Activated effector memory CD4-positive, alpha-beta T cell treated with Interleukin-2 at 50 U/mL for 16 hours (primary cell): ENCODE results near the gene GLIS1.

ENCODE experiments used
- DNase-seq: peaks from one replicate; pipeline ENCODE4 v3.0.0-alpha.2; 2020

Gene GLIS1

DNA sequence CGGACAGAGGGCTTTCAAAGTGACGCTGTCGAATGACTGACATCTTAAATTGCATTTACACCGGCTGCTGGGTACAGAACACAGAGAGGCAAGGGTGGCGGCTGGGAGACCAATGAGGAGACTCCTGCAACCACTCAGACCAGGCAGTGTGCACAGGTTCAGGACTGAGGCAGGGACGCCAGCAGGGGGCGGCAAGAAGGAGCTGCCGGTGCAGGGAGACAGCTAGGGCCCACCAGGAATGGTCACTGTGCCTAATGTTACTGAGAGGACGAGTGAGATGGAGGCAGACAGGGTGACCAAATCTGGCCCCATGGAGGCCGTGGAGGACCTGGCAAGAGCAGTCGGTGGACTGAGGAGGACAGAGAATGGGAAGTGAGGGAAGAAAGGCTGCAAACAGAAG is 23.5 kb downstream of the GLIS1 start:
- DNase-seq, result no peak

DNA sequence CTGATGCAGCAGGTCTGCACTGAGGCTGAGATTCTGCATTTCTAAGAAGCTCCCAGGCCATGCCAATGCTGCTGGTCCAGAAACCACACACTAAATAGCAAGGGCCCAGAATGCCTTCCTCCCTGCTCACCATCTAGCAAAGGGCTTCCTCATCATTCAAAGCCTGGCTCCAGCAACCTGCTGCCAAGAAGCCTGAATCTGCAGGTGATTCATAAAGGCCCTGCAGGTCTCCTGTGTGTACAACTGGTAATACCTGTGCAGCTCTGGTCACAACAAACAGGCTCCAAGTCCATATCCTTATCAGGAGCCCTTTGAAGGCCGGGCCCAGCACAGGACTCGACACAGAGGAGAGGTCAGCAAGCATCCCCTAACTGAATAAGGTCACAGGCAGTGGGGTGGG is 26.7 kb downstream of the GLIS1 start:
- no peak for DNase-seq

DNA sequence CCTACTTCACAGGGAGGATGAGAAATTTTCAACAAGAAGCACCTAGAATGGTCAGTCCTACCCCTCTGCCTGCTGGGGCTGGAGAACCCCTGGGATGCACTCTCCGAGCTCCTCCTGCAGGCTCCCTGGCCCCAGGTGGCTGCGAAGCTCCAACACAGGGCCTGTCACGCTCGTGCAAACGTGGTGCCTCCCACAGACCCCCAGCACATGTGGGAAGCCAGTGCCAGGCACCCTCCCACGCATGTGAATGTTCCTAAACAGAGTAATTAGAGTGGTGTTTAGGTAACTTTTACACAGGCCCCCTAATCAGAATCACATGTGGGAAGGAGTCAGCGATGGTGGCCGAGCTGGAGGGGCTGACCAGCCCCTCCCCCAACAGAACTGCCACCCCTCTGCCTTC is 28.4 kb downstream of the GLIS1 start:
- DNase-seq, result no peak

DNA sequence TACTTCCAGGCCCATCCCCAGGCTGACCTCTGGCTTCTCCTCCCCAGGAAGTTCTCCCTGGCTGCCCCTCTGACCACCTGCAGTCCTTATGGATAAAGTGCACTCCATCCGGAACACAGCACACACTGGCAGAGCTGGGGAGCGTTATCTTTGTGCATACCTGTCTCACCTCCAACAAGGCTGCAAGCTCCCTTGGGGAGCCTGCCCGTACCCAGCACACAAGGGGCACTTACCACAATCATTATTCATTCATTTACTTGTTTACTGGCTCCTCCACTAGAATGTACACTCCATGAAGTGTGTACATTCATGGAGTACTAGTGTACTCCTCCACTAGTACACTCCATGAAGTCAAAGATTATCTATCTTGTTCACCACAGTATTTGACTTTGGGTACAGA is 30.3 kb downstream of the GLIS1 start:
- no peak for DNase-seq

DNA sequence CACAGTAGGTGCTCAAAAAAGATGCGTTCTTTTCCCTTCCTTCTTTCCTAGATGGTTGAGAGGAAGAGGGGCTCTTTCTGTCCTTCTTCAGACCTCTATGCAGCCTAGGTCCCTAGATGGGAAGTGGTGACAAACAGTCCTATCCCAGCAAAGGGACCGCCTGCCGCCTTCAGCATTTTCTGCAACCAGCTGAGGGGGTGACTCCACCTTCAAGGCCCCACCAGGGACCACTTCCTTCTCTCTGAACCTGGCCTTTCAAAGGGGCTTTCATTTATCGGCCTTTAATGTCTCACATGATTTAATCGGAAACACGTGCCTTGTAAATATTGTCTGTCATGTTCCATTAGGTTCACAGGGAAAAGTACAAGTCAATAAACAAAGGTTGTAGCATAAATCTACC is 32.6 kb downstream of the GLIS1 start:
- no peak for DNase-seq

DNA sequence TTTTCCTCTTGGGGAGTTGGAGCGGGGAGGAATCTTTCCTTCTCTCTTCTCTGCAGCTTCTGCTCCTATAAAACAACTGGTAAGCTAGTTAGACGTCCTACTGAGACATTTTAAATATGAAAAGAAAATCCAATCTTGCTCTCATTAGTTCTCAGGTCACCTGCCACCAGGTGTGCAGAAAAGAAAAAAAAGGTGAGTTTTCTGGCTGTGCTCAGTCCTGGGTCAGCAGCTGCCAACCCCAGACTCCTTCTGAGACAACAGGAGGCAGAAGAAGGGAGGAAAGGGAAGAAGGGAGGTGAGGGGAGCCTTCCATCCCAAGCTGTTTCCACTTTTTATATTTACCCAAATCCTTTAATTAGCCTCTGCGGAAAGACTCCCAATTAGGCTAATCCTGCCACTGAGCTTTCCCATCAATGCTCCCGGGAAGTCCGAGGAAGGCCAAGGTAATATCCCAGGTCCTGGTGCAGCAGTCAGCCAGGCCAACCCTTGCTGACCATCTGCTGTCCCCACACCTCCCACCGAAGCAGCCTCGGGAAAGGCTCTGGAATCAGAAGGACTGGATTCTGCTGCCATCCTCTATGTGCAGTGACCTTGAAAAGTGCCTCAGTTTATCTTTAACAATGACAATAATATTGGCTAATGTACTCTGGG is 33.4 kb downstream of the GLIS1 start:
- no peak for DNase-seq

DNA sequence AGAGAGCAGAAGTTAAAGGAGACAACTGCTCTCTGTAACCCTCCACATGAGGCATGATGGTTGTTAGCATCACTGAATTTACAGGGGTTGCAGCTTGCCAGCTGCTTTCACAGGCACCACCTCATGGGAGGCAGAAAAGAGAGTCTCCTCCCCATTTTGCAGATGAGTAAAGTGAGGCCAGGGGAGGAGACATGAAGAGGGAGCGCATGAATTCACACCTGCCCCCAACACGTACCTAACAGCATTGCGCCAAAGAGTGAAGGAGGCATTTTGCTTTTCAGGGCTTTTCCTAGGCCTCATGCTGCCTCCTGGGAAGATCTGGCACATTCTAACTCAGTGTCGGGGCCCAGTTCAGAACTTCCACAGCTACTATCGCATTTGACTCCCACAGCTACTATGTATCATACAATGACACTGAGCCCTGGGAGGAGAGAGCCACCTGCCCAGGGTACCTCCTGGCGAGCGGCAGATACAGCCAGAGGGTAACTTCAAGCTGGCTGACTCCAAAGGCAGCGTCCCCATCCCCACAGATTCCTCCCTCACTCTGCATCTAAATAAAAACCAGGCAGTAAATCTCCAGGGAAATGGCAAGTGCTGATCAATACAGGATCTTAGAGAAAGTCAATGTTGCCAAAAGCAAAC is 34.0 kb downstream of the GLIS1 start:
- no peak for DNase-seq

DNA sequence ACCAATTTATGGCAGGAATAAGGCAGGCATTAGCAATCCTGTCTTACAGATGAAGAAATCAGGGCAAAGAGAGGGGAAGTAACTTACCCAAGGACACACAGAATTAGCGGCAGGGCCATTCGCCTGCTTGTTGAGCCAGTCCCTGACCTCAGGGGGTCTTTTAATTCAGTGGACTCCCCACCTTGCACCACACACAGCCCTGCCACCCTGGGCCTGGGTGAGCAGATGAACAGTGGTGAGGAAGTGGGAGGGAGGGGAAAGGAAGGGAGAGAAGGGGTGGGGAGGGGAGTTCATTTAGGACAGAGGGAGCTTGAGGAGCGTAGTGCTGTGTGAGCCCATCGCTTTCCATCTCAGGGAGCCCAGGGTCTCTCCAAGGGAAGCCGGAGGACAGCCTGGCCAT is 34.7 kb downstream of the GLIS1 start:
- no peak for DNase-seq

DNA sequence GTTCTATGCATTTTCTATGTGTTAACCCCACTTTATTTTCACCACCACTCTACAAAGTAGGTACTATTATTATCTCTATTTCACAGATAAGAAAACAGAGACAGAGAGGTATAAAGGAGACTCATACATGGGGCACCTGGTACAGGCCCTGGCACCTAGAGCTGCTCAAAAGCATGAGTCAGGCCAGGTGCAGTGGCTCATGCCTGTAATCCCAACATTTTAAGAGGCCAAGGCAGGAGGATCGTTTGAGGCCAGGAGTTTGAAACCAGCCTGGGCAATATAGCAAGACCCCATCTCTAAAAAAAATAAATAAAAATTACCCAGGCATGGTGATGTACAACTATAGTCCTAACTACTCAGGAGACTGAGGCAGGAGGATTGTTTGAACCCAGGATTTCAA is 35.8 kb downstream of the GLIS1 start:
- no peak for DNase-seq

DNA sequence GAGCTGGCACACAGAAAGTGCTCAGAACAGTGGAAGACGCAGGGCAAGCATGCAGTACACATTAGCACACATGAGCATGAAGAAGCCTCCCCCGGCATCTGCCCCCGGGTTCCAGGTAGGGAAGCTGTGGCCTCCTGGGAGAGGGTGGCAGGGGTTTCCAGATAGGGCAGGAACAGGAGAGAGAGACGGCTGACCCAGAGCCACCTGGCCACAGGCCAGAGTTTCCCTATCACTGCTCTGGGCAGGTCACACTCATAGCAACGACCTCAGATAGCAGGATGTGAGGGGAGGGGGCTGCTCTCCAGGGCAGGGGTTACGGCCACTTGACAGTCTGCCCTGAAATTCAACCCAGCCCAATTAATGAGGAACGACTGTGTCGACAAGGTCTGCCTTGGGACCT is 36.6 kb downstream of the GLIS1 start:
- DNase-seq, result no peak

DNA sequence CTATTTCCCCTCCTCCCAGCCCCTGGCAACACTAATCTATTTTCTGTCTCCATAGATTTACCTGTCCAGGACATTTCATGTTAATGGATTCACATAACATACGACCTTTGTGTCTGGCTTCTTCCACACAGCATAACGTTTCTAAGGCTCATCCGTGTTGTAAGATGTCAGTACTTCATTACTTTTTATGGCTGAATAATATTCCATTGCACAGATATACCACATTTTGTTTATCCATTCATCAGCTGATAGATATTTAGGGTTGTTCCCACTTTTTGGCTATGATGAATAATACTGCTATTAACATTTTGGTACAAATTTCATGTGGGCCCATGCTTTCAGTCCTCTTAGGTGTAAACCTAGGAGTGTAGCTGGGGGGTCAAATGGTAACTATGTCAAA is 38.2 kb downstream of the GLIS1 start:
- no peak for DNase-seq

DNA sequence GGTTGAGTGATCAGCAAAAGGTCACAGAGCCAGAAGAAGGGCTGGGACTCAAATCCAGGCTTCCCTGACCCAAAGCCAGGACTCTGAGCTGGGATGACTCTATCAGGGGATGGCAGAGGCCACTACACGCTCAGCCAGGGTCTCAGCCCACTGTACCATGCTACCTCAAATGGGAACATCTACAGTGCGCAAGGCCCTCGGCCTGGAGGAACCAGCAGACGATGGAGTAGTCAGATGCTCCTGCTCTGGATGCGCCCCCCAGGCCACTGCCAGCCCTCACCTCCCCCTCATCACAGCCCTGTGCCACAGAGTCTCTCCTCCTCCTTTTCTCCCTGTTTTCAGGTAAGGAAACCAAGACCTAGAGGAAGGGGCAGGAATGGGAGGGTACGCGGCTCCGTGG is 39.0 kb downstream of the GLIS1 start:
- DNase-seq, result no peak

DNA sequence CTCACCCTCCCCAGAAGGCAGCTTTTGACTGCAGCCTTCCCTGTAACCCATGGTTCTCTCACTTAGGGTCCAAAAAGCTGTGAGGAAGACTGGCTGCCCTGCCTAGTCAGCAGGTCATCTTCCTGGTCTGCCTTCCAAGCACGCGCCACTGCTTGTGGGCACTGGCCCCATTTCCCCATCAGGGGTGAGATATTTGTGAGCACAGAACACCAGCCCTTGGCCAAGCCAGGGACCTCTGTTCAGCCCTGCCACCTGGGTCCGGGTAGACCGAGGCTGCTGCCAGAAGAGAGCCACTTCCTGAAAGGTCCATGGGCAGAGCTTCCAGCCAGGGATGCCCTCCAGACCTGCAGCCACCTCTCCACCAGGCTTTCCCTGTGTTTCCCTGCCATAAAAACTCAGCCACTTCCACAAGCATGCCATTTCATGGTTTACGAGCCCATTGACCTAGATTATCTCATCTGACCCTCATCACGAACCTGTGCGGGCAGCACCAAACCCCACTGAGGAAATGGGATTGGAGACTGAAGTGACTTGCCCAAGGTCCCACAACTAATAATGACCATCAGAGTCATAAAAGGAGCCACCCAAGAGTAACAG is 40.5 kb downstream of the GLIS1 start:
- no peak for DNase-seq

DNA sequence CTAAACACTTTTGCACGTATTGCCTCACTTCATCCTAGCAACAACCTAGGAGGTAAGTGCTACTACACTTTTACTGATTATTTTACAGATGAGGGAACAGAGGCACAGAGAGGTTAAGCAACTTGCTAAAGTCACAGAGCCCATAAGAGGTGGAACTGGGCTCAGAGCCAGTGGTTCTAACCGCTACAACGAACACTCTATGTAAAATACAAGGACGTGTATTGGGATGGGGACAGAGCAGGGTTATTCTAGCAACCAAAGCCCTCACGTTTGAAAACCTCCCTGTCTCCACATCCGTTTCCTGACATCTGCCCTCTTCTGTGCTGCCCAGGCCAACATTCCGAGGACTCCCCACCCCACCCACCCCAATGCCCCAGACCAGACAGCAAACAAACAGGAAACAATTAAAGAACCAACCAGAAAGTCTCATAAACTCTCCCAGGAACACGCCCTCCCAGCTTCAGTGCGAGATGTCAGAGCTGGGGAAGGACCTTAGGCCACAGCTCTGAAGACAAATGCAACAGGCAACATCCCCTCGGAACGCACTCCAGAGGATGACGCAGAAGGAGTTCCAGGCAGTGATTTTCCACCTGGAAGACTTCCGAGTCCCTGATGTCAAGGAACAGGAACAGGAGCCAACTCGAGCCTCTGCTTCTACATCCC is 41.1 kb downstream of the GLIS1 start:
- no peak for DNase-seq

DNA sequence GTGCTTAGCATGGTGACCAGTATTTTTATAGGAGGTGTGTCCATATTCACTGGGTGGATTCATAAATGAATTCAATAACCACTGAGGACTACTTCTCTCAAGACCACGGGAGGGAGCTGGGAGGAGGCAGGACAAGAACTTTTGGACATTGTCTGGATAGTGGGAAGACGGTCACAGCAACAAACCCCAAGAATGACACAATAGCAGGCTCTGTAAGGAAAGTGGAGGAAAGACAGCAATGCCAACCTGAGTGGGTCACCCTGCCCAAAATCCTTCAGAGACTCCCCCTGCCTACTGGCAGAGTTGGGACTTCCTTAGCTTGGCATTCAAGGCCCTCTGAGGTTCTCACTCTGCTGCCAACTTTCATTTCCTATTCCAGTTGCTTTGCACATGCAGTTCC is 42.0 kb downstream of the GLIS1 start:
- no peak for DNase-seq

DNA sequence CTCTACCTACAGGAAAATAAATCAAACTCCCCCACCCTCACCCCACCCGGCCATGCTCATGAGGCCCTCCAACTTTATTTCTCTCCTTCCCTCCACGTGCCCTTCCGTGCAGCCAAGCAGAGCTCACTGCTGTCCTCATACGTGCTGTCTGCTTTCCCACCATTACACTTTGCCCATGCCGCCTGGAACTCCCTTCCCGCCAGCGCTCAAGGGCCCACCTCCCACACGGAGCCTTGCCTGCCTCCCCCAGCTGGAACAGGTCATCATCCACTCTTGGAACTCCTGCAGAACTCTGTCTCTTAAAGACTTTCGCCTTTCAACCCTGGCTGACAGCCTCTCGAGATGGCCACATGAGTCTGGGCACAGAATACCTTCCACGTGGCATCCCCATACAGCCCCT is 42.4 kb downstream of the GLIS1 start:
- DNase-seq, result no peak

DNA sequence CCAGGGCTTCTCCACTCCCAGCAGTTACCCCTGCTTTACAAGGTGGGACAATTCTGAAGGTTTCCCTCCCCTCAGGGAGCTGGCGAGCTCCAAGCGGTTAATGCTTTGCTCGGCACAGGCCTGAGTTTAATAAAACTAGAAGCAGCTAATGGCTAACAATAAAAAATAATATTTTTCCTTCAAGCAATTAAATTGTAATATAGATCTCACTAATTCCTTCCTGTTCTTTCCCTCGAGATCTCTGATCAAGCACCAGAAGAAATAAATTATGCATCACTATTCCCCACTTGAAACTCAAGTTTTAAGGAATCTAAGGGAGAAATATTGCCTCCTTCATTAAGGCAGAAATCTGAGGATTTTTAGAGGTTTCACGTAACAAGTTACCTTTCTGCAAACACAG is 42.9 kb downstream of the GLIS1 start:
- no peak for DNase-seq

DNA sequence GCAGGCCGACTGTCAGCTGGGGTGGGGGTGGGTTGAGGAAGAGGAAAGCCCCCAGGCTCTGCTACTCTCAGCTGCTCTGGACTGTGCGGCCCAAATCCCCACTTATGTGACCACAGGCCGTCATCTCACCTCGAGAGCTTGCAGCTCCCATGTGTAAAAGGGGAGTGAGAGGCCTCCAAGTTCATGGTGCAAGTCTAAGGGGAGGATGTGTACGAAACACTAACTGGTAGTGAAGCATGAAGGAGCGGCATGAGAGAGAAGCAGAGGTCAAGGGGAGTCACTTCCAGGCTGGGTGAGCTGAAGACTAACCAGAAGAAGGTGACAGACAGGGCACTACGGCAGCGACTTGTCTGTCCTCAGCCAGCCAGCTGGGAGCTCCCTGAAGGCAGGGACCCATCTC is 43.8 kb downstream of the GLIS1 start:
- no peak for DNase-seq

DNA sequence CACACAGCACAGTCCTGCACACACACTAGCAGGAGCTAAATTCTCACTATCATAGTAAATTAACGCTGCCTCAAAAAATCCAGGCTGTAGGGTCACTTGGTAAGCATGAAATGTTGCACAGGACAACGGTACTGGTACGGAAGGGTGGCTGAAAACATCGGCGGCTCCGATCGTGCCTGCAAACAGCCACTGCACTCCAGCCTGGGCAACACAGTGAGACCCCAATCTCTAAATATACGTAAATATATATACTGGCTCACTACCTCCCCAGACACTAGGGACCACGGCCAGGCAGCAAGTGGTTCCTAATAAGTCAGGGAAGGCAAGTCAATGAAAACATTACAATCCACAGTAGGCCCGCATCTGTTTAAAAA is 44.3 kb downstream of the GLIS1 start:
- no peak for DNase-seq

DNA sequence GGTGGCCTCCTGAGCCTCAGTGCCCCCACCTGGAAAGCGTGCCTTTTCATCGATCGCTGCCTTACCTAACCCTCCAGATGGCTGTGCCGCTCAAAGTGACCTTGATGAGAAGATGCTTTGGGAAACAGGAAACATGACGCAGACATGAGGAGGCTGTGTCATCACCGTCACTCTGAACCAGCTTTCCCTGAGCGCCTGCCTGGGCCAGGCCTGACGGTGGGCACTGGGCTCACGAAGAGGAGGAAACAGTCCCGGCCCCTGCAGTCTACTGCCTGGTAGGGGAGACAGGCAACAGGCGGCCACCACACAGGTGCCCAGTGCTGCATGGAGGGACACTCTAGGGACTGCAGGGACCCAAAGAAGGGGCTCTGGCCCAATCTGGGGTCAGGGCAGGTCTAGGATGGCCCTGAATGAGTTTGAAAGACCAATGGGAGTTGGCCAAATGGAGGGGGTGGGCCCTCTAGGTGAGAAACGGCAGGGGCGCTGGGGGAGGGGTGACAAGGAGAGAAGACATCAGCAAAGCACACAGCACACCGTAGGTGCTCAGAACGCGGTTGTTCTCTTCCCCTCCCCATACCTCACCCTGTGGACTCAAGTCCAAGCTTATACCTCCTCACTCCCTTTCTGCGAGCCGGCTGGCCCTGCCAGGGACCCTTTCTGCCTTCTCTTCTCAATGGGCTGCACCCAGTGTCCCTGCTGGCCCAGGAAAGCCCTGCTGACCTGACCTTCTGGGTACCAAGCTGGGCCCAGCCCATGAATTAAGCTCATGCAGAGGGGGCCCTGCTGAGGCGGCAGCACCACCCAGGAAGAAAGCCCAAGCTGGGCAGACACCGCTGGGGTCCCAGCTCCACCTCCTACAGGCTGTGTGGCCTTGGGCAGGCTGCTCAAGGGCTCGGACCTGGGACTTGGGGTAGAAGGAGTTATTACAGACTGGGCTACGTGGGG is 44.9 kb downstream of the GLIS1 start:
- DNase-seq, result no peak

DNA sequence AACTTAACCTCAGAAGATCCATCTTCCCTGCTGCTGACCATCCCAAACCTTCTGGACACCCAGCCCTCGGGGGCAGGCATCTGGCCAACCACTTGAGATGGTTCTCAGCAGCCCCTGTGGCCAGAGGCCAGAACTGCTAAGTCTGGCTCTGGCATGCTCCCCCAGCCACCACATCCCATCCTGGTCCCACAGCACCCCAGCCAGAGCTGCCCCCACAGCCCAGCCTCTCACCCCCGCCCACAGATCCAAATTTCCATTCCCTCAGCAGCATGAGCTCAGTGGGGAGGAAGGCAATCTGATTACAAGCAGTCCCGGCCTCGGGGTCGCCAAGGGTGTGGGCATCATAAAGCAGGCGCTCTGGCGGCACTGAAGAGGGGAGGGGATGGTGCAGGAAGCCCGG is 45.6 kb downstream of the GLIS1 start:
- no peak for DNase-seq

DNA sequence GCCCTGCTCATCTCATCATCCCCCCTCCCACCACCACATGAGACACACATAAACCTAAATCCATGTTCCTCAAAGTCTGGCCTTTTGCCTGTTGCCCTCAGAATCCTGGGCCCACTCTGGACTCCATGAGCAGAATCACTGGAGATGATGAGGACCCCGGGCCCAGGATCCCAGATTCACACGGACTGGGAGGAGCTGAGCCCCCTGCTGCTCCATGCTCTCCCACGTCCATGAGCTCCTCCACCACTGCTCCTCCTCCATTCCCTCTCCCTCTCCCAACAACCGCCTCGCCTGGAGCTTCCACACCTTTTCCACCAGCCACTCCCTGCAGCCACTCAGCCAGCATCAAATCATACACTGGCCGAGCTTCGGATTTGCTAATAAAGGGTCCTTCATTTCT is 47.6 kb downstream of the GLIS1 start:
- DNase-seq, result no peak

DNA sequence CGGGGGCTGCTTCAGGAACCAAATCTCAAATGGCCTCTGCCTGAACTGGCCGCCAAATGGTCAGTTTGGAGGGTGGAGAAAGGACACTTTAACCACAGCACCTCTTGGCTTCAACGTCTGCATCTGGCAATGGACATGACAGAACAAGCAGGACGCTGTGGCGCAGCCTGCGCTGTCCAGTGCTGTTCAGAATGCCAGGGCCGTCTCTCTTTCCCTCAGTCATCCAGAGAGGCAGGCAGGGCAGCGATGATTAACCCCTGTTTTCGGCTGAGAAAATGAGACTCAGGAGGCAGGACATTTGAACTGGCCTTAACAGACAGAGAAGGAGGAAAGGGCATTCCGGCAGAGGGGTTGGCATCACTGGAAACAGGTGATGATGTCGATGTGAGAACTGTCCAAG is 48.6 kb downstream of the GLIS1 start:
- DNase-seq, result no peak
